Panc1 (cell line): ENCODE data around the gene UGGT2.

Experiments
- CTCF ChIP-seq: fragments of 450-650 bp; IDR thresholded peaks from 2 replicates; pipeline ENCODE4 v1.5.1; 2017; ENCODE audit warnings: mild to moderate bottlenecking
- REST ChIP-seq, 2 experiments: IDR thresholded peaks; 2 replicates each; pipeline ENCODE4 v1.6.1; 2011 to 2012; ENCODE audit warnings: low read depth in 2 of 2, control low read depth in 1 of 2, low read length in 1 of 2, mild to moderate bottlenecking in 1 of 2, moderate library complexity in 1 of 2; ENCODE audit not compliant: insufficient read depth in 1 of 2

- TF ChIP-seq CTCF (no peak), REST (IDR thresholded peaks at IDR 0.05; ENCODE audit: insufficient read depth in 1 of 2, low read depth in 2 of 2, low read length in 1 of 2) (no peak)
These were observed 32.3 kb downstream of the UGGT2 start for GRCh38 chr13:96020931-96021330.
